Stimulated activated CD8-positive, alpha-beta memory T cell treated with anti-CD3 and anti-CD28 coated beads, Interleukin-2, amount 100 ng/mL, for 48 hours (primary cell): ENCODE results near the gene ACSF3.
A peak's percentile ranks its signal among the peaks of the same experiment; 100 is the strongest.
"Not testable (repeated sequence)": the region's sequence is repeated elsewhere in the genome, so short reads cannot be mapped to it uniquely, and the experiment has no call there.

Experiments used
- DNase-seq, 2 donors: peaks; one replicate each; pipeline ENCODE4 v3.0.0-alpha.2; 2020; ENCODE audit warnings: low read depth in 2 of 2

ACSF3 gene

GRCh38 chr16:89161763-89162713 is 68.4 kb downstream of the ACSF3 start:
- no peak for DNase-seq

- no peak for DNase-seq
These were observed 69.6 kb downstream of the ACSF3 start for GRCh38 chr16:89163297-89163696.

- no peak for DNase-seq
These were observed 70.8 kb downstream of the ACSF3 start for GRCh38 chr16:89164436-89164835.

- DNase-seq, result no peak
These were observed 71.4 kb downstream of the ACSF3 start for GRCh38 chr16:89164847-89165680.

- not testable (repeated sequence) for DNase-seq
These were observed 72.0 kb downstream of the ACSF3 start for GRCh38 chr16:89165681-89165979.

GRCh38 chr16:89166696-89167424 is 73.2 kb downstream of the ACSF3 start:
- DNase-seq, result no peak

GRCh38 chr16:89167425-89167941 is 73.8 kb downstream of the ACSF3 start:
- peak; percentile 87 to 90 for DNase-seq

- DNase-seq, result no peak
These were observed 74.9 kb downstream of the ACSF3 start for GRCh38 chr16:89168381-89169189.

GRCh38 chr16:89169778-89170177 is 76.1 kb downstream of the ACSF3 start:
- DNase-seq, result no peak

GRCh38 chr16:89170346-89171215 is 76.9 kb downstream of the ACSF3 start:
- peak in 1 of 2 donors; percentile 20 for DNase-seq

GRCh38 chr16:89171216-89172170 is 77.8 kb downstream of the ACSF3 start, which contains the start of gene CDH15:
Gene CDH15 (plus strand): TSS chr16:89171748. CDS start chr16:89171832, 84 bp downstream.
- DNase-seq, result peak; percentile 89 to 95

GRCh38 chr16:89172171-89172527 is 78.5 kb downstream of the ACSF3 start:
- no peak for DNase-seq

GRCh38 chr16:89172528-89173173 is 79.0 kb downstream of the ACSF3 start:
- no peak for DNase-seq

GRCh38 chr16:89173174-89173921 is 79.7 kb downstream of the ACSF3 start:
- DNase-seq, result no peak

- DNase-seq, result no peak
These were observed 80.6 kb downstream of the ACSF3 start for GRCh38 chr16:89174055-89174827.

- DNase-seq, result no peak
These were observed 81.2 kb downstream of the ACSF3 start for GRCh38 chr16:89174877-89175276.
